Kidney glomerular epithelial cell (primary cell): Measurements from ENCODE around the gene ESRRA.

Experiments used
- DNase-seq: peaks from one replicate; lab custom pipeline; 2025; lab: John Stamatoyannopoulos, UW

ESRRA gene

DNA sequence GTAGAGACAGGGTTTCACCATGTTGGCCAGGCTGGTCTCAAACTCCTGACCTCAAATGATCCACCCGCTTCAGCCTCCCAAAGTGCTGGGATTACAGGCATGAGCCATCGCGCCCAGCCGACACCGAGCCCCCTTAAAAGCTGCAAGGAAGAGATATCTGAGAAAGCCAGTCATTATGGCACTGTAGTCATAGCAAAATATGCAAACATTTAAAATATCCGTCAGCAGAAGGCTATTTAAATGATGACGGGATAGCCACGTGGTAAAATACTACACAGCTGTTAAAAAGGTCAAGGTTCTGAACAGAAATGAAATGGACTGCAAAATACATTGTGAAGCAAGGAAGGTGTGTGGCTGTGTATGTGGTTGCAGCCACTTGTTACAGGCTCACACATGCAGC, 28.2 kb downstream of the ESRRA start:
- DNase-seq = no peak

GRCh38 chr11:64334764-64335735, 29.7 kb downstream of the ESRRA start:
- peak; percentile 99 for DNase-seq

GRCh38 chr11:64337538-64338249, 32.4 kb downstream of the ESRRA start:
- no peak for DNase-seq

DNA sequence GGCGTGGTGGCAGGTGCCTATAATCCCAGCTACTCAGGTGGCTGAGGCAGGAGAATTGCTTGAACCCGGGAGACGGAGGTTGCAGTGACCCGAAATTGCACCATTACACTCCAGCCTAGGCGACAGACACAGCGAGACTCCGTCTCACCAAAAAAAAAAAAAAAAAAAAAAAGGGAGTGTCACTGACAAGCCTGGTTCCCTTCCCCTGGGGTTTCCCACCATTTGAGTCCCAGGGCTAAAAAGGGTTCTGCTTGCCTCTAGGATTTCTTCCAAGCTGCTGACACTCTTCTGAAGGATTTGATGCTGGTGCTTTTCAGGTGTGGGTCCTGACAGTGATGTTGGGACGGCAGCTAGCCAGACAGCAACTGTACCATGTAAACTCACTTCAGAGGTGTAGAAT, 33.4 kb downstream of the ESRRA start:
- DNase-seq = no peak

GRCh38 chr11:64339286-64339685, 34.0 kb downstream of the ESRRA start:
- DNase-seq = no peak

DNA sequence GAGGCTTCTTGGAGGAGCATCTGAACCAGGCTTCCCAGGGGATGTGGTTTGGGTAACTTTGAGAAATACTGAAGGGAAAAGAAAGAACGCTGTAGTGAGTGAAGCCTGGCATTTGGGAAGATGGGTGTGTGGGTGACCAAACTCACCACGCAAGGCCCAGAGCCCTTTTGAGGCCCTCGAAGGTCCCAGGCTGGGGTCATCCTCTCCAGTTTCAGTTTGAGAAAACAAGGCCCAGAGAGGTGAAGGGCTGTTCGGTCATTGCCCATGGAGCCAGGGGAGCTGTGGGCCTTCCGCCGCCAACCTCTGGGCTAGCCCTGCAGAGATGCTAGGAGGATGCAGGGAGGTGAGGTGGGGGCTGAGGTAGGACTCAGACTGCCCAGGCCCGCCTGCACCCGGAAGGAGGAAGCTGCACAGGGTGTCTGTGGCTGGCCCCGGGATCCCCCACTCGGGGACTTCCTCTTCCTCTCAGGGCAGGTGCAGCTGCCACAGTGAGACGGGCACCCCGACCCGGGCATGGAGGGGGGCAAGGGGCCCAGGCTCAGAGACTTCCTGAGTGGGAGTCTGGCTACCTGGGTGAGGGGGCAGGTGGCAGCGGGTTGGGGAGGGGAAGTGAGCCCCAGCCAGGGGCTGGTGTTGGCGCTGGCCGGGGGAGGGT, 34.6 kb downstream of the ESRRA start, which contains the start of gene CCDC88B:
Gene CCDC88B, plus strand, starts transcription at position 451 of the 655 bp plus-strand sequence. Its CDS starts 63 bp downstream, at position 514.
- no peak for DNase-seq

DNA sequence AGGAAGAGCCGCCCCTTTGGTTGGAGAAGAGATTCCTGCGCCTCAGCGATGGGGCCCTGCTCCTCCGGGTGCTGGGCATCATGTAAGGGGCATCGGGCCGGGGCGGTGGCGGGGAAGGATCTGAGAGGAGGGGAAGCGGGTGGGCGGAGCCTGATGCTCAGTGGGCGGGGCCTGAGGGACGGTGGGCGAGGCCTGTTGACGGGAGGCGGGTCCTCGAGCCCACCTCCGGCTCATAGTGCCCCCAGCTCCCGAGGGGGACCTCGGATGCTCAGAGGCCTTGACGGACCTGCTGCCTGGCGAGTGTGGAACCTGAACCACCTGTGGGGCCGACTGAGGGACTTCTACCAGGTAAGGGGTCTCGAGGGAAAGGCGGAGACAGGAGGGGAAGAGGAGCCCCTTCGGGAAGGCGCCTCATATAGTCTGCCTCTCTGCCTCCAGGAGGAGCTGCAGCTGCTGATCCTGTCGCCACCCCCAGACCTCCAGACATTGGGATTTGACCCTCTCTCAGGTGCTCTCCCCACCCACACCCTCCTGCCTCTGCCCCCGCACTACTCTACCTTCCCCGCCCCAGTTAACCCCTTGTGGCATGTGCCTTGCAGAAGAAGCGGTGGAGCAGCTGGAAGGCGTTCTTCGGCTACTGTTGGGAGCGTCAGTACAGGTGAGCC, 35.5 kb downstream of the ESRRA start:
- DNase-seq = no peak

DNA sequence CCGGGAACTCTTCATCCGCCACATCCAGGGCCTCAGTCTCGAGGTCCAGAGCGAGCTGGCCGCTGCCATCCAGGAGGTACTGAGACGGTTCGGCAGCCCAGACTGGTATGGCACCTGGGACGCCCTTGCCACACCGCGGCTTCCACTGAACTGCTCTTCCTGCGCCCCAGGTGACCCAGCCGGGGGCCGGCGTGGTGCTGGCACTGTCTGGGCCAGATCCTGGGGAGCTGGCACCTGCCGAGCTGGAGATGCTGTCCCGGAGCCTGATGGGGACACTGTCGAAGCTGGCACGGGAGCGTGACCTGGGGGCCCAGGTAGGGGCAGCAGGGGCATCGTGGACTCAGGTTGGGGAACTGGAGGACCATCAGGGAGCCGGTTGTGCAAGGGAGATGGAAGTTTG, 36.1 kb downstream of the ESRRA start:
- no peak for DNase-seq

DNA sequence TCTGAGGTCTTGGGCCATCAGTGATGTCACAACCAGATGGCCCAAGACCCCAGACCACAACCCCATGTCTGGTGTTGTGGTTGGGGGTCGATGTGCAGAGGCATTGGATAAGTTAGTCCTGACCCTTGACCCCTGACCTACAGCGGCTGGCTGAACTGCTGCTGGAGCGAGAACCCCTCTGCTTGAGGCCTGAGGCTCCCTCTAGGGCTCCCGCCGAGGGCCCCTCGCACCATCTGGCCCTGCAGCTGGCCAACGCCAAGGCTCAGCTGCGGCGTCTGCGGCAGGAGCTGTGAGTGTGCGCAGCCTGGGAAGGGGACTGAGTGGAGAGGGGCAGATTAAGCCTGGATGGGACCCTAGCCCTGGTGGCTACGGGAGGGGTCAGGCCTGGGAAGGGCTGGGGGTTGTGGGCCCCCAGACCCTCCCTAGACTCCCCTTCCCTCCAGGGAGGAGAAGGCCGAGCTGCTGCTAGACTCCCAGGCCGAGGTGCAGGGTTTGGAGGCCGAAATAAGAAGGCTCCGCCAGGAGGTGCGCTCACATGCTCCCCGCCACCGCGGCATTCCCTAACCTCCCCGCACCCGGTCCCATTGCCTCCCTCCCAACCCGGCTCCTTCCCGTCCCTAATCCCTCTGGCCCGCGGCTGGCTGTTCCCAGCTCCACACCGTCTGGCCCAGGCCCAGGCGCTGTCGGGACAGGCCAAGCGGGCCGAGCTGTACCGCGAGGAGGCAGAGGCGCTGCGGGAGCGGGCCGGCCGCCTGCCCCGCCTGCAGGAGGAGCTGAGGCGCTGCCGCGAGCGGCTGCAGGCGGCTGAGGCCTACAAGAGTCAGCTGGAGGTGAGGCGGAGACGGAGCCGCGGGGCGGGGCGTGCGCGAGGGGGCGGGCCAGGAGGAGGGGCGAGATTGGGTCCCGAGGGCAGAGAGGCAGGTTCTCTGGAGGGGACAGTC, 36.8 kb downstream of the ESRRA start:
- DNase-seq = peak; percentile 62

- DNase-seq = no peak
Observed at GRCh38 chr11:64342869-64343745, 37.8 kb downstream of the ESRRA start.

- no peak for DNase-seq
Observed at GRCh38 chr11:64343767-64344559, 38.6 kb downstream of the ESRRA start.

DNA sequence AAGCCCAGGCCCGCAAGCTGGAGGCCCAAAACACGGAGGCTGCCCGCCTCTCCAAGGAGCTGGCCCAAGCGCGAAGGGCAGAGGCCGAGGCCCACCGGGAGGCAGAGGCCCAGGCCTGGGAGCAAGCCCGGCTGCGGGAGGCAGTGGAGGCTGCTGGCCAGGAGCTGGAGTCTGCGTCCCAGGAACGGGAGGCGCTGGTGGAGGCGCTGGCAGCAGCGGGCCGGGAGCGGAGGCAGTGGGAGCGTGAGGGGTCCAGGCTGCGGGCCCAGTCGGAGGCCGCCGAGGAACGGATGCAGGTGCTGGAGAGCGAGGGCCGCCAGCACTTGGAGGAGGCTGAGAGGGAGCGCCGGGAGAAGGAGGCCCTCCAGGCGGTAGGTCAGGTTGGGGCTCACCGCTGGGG, 39.5 kb downstream of the ESRRA start:
- no peak for DNase-seq

GRCh38 chr11:64347193-64347867, 42.0 kb downstream of the ESRRA start:
- DNase-seq = no peak

GRCh38 chr11:64348383-64349024, 43.2 kb downstream of the ESRRA start:
- no peak for DNase-seq

DNA sequence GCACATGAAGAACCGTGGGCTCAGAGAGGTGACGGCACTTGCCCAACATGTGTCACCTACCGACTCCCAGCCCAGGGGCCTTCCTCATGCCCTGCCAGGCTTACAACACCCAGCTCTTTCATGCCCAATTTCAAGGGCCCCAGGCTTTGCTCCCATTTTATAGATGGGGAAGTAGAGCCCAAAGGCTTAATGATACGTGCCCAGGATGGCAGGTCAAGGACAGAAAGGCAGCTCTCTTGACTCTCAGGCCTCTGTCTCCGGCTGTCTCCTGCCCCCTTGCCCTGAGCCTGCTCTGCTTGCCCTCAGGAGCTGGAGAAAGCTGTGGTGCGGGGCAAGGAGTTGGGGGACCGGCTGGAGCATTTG, 43.7 kb downstream of the ESRRA start:
- no peak for DNase-seq

GRCh38 chr11:64349404-64349803, 44.1 kb downstream of the ESRRA start:
- DNase-seq = no peak

DNA sequence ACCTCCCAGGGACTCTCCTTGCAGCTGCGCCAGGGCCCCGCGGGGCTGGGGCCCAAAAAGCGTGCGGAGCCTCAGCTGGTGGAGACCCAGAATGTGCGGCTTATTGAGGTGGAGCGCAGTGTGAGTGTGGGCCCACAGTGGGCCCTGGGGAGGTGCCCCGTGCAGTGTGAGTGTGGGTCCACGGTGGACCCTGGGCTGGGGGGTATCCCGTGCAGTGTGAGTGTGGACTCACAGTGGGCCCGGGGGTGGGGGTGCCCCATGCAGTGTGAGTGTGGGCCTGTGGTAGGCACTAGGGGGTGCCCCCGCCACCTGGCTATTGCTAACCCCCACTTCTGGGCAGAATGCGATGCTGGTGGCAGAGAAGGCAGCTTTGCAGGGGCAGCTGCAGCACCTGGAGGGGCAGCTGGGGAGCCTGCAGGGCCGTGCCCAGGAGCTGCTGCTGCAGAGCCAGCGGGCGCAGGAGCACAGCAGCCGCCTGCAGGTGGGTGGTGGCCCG, 45.9 kb downstream of the ESRRA start:
- no peak for DNase-seq
